GM06990 (cell line): ENCODE results near the gene ATP7B.

Experiments used
- DNase-seq: peaks from one replicate; pipeline ENCODE4 v3.0.0-alpha.2; 2011; ENCODE audit not compliant: insufficient read length; ENCODE audit errors: extremely low read depth
- H3K27me3 ChIP-seq: replicated peaks from 2 replicates; pipeline ENCODE4 v1.6.0; 2011; ENCODE audit warnings: low read length; ENCODE audit not compliant: control insufficient read depth, insufficient read depth
- H3K36me3 ChIP-seq: 2 replicates; pipeline ENCODE4 v1.5.1; 2011; ENCODE audit warnings: low read length; ENCODE audit not compliant: control insufficient read depth, insufficient read depth
- H3K4me3 ChIP-seq: replicated peaks from 2 replicates; pipeline ENCODE4 v1.5.1; 2011; ENCODE audit warnings: low read depth, mild to moderate bottlenecking, control low read depth, low read length
- CTCF ChIP-seq: IDR thresholded peaks from 2 replicates; pipeline ENCODE4 v1.5.1; 2011; ENCODE audit warnings: low read length, control low read depth, mild to moderate bottlenecking, inconsistent platforms; ENCODE audit not compliant: insufficient read depth, poor library complexity, severe bottlenecking

Gene ATP7B

GRCh38 chr13:51920267-51920666, 91.0 kb downstream of the ATP7B start:
- H3K4me3 ChIP-seq: no peak overlapping the region
- H3K36me3 ChIP-seq: no peaks in the 10 kb centered on the region
- DNase-seq: no peak

GRCh38 chr13:51919531-51919930, 91.7 kb downstream of the ATP7B start:
- TF ChIP-seq CTCF: no peak
- no peaks in the 10 kb centered on the region for H3K36me3 ChIP-seq
- DNase-seq: no peak
- peaks cover 3% of the 10 kb centered on the region for H3K27me3 ChIP-seq
- H3K4me3 ChIP-seq: no peak overlapping the region

More at GRCh38 chr13:51920267-51920666, 91.0 kb downstream of the ATP7B start:
- peaks cover 3% of the 10 kb centered on the region for H3K27me3 ChIP-seq
- no peak for TF ChIP-seq CTCF

GRCh38 chr13:51916962-51917361, 94.3 kb downstream of the ATP7B start:
- TF ChIP-seq CTCF: no peak
- DNase-seq: no peak
- no peaks in the 10 kb centered on the region for H3K36me3 ChIP-seq
- no peak overlapping the region for H3K4me3 ChIP-seq
- H3K27me3 ChIP-seq: peaks cover 5% of the 10 kb centered on the region

GRCh38 chr13:51916051-51916818, 95.0 kb downstream of the ATP7B start:
- Histone ChIP-seq H3K4me3 (no peak overlapping the region), H3K27me3 (peaks cover 5% of the 10 kb centered on the region), H3K36me3 (no peaks in the 10 kb centered on the region)
- no peak for DNase-seq
- TF ChIP-seq CTCF: no peak

GRCh38 chr13:51914137-51914493, 97.1 kb downstream of the ATP7B start:
- DNase-seq: no peak
- Histone ChIP-seq H3K27me3 (peaks cover 3% of the 10 kb centered on the region), H3K4me3 (no peak overlapping the region), H3K36me3 (no peaks in the 10 kb centered on the region)
- no peak for TF ChIP-seq CTCF
